GM21360 (cell line): ENCODE results near the gene HOXC5.

ENCODE experiments used
- ATAC-seq: cut with Tn5 transposase; IDR thresholded peaks from one replicate; pipeline ENCODE4 v1.9.1; 2021; ENCODE audit warnings: mild to moderate bottlenecking, moderate library complexity; ENCODE audit not compliant: unreplicated experiment

Gene HOXC5

GRCh38 chr12:54045401-54045800 is 12.6 kb downstream of the HOXC5 start:
- ATAC-seq: no peak

- ATAC-seq: no peak
Observed at GRCh38 chr12:54045868-54046521, 13.1 kb downstream of the HOXC5 start.

GRCh38 chr12:54046809-54047159 is 13.9 kb downstream of the HOXC5 start:
- no peak for ATAC-seq

- no peak for ATAC-seq
Observed at GRCh38 chr12:54047160-54047963, 14.5 kb downstream of the HOXC5 start.

GRCh38 chr12:54047964-54048303 is 15.1 kb downstream of the HOXC5 start:
- ATAC-seq: no peak

- no peak for ATAC-seq
Observed at GRCh38 chr12:54048406-54049093, 15.7 kb downstream of the HOXC5 start.

- ATAC-seq: no peak
Observed at GRCh38 chr12:54049108-54049507, 16.3 kb downstream of the HOXC5 start.

GRCh38 chr12:54050482-54050810 is 17.6 kb downstream of the HOXC5 start:
- ATAC-seq: no peak

- no peak for ATAC-seq
Observed at GRCh38 chr12:54051026-54051842, 18.4 kb downstream of the HOXC5 start.

GRCh38 chr12:54051874-54052437 is 19.1 kb downstream of the HOXC5 start:
- ATAC-seq: no peak

GRCh38 chr12:54052438-54053002 is 19.7 kb downstream of the HOXC5 start:
- ATAC-seq: no peak

GRCh38 chr12:54053003-54053750 is 20.3 kb downstream of the HOXC5 start:
- ATAC-seq: peak; percentile 58

GRCh38 chr12:54053751-54054741 is 21.2 kb downstream of the HOXC5 start, which contains the start of gene HOXC4:
HOXC4 (plus strand) TSS chr12:54053835; CDS start chr12:54053923, 88 bp downstream.
- peak; percentile 26 for ATAC-seq

GRCh38 chr12:54054742-54055194 is 21.9 kb downstream of the HOXC5 start:
- no peak for ATAC-seq

GRCh38 chr12:54055552-54055951 is 22.7 kb downstream of the HOXC5 start:
- ATAC-seq: no peak

GRCh38 chr12:54056110-54056509 is 23.3 kb downstream of the HOXC5 start:
- ATAC-seq: no peak

GRCh38 chr12:54058128-54058768 is 25.4 kb downstream of the HOXC5 start:
- no peak for ATAC-seq

GRCh38 chr12:54059668-54060067 is 26.8 kb downstream of the HOXC5 start:
- ATAC-seq: no peak
